Activated CD4-positive, CD25-positive, alpha-beta regulatory T cell treated with anti-CD3 and anti-CD28 coated beads, Interleukin-2, amount 50 U/mL, for 72 hours (primary cell): ENCODE results near the gene CD8B2.
"Not testable (repeated sequence)": the region's sequence is repeated elsewhere in the genome, so short reads cannot be mapped to it uniquely, and the experiment has no call there.

Source experiments
- DNase-seq: peaks from one replicate; pipeline ENCODE4 v3.0.0; 2021

CD8B2 gene

DNA sequence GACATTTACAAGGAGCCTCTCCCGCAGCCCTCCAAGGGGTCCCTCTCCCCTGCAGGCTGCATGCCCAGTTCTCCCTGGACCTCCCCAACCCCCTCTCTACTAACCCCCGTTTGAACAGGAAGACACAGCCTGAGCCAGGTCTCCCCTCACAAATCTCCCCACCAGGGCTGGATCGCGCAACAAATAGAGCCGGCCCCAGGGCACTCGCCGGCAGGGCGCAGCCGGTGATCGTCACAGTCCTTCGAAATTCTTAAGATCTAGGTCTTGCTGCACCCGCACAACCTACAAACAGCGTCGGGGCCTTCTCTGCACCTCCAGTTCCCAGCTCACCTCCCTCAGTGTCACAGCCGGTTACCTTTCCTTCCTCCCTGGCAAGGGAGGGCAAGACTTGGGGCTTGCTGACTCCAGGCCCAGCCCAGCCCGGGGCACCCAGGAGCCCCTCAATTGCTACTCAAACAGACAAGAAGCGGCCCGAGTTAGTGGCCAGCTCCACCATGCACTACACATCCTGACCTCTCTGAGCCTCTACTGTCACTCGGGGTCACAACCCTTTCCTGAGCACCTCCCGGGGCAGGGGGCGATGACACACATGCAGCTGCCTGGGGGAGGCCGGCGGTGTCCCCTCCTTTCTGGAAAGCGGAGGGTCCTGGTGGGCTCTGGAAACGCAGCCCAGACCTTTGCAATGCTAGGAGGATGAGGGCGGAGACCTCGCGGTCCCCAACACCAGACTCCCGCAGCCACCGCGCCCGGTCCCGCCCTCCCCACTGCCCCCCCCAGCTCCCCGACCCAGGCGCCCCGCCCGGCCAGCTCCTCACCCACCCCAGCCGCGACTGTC is at the start of gene CD8B2:
TSS of gene CD8B2 (plus strand) at position 814 of the 835 bp plus-strand sequence. CDS start 63 bp downstream, outside the sequence.
- not testable (repeated sequence) for DNase-seq

DNA sequence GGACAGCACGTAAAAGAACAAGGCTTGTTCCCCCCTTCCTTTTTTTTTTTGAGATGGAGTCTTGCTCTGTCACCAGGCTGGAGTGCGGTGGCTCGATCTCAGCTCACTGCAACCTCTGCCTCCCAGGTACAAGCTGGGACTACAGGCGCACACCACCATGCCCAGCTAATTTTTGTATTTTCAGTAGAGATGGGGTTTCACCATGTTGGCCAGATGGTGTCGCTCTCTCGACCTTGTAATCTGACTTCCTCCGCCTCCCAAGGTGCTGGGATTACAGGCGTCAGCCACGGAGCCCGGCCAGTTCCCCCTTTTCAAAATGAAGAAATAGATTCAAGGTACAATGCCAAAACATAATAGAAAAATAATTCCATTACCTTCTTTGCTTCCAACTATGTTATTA is 25.3 kb upstream of the CD8B2 start:
- DNase-seq = not testable (repeated sequence)

DNA sequence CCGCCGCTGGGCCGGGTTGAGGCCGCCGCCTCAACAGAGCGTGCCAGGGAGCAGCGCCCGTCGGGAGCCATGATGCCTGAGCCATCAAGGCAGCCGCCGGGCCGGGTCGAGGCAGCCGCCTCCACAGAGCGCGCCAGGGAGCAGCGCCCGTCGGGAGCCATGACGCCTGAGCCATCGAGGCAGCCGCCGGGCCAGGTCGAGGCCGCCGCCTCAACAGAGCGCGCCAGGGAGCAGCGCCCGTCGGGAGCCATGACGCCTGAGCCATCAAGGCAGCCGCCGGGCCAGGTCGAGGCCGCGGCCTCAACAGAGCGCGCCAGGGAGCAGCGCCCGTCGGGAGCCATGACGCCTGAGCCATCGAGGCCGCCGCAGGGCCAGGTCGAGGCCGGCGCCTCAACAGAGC is 19.6 kb upstream of the CD8B2 start:
- not testable (repeated sequence) for DNase-seq

DNA sequence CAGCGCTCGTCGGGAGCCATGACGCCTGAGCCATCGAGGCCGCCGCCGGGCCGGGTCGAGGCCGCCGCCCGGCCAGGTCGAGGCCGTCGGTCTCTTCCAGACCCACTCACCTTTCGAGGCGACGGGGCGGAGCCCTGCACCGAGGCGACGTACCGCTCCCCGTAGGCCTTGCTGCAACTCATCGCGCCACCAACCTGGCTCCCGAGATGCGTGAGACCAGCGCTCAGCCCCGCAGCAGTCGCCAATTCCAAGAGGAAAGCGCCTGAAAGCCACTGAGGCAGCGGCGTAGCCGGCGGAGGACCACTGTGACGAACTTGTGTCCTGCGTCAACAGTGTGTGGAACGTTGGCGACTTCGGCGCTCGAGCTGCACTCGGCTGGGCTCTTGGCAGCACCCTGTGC is 19.1 kb upstream of the CD8B2 start, which contains the start of gene RGPD3:
TSS of gene RGPD3 (minus strand) at position 307 of the 400 bp plus-strand sequence. CDS start at position 182, 125 bp downstream.
- not testable (repeated sequence) for DNase-seq

DNA sequence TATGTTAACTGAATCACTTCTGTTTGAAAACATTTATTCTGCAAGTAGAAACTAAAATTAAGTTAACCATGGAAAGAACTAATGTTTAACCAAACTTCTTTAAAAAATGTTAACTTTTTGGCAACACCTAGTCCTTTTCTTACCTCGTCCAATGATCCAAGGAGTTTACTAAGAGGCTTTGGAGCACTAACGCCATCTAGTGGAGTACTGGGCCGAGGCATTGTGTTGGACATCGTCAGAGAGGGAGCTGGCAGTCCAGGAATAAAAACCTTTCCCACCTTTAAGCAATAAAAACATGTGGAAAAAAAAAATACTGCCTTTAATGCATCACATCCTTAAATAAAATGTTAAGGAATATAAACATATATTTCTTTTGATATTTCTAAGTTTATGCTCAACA is 16.5 kb upstream of the CD8B2 start:
- DNase-seq = peak; percentile 50

DNA sequence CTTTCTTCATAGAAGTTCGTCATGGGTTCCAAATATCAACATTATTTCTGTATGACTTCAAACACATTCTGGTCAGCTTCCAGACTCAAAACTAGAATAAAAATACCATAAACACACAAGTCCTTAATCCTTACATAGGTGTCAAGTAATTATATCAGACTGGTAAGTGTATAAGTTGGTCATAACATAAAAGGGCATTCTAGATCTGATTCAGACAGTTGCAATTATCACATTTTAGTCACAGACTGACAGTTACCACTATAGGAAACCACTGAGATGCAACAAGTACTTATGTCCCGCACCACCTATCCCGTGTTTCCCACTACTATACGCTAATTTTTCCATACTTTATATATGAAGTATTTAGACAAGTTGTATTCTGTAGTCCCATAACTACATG is 9.5 kb upstream of the CD8B2 start:
- not testable (repeated sequence) for DNase-seq

DNA sequence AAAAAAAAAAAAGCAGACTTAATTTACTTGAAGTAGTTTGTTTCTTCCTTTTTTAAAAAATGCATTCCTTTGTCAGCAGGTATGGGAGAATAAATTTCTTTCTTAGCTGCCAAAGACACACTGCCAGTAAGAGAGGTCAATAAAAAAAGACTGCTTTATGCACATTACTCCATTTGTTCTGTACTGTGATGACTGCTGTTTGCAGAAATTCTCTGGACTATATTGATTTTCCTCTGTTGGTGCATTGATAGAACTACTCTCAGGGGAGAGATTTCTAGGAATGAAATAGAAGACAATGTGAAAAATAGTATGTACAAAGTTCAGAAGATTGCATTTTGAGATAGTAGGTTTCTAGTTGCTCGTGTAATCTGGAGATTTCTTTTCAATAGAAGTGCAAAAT is 7.6 kb upstream of the CD8B2 start:
- not testable (repeated sequence) for DNase-seq

DNA sequence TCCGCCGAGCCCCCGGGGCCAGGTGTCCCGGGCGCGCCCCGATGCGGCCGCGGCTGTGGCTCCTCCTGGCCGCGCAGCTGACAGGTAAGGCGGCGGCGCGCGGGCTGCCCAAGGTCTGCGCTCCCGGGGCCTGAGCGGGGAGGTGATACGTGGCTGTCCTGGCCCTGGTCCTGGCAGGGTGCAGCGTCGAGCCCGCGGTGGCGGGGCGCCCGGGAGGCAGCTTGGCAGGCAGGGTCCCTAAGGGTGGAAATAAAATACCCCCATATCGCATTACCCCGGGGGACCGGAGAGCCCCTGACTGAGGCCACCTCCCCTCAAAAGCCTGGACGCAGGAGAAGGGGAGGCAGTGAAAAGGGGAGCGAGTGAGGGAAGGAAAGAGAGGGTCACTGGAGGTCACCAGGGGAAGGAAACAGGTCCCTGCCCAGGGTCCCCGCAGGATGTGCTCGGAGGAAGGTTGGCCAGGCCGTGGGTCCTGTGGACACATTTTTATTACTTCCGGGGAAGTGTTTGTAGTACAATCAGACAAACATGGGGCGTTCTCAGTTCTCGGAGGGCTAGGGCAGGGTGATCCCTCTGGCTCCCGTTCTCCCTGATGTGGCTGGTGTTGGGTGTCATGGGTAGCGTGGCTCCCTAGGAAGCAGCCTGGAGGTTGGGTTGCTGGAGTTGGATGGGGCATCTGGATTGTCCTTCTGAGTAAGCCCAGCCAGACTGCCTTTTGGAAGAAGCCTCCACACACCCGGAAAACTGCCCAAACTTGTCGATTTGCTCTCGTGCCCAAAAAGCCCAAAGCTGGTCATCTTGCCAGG is 425 bp downstream of the CD8B2 start:
- not testable (repeated sequence) for DNase-seq

DNA sequence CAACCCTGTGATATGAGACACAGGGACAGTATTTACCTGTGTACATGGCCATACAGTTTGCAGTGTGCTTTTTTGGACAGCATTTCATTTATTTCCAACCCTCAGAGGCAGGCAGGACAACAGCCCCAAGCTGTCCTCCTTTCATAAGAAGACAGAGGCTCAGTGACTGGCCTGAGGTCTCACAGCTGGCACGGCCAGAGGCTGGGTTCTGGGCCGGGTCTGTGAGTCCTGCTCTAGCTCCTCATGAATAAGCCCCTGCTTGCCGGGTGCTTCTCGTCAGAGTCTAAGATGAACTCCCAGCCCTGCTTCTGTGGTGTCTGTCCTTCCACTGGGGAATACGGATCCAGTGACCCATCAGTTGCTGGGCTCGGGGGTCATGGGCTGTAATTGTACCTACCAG is 2.5 kb downstream of the CD8B2 start:
- not testable (repeated sequence) for DNase-seq

DNA sequence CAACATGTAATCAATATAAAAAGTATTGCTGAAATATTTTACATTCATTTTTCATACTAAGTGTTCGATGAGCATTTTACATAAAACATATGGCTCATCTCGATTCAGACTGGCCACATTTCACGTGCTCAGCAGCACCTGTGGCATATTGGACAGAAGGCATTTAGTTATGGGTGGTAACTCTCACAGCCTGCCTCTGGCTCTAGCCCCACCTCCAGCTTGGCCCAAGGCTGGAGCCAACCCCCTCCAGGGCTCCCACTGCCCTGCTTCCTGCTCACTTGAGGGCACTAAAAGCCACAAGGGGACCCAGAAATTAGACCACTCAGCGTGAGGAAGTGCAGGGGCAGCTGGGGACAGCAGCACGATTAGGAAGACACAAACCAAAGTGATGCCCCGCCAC is 5.2 kb downstream of the CD8B2 start:
- DNase-seq = not testable (repeated sequence)

DNA sequence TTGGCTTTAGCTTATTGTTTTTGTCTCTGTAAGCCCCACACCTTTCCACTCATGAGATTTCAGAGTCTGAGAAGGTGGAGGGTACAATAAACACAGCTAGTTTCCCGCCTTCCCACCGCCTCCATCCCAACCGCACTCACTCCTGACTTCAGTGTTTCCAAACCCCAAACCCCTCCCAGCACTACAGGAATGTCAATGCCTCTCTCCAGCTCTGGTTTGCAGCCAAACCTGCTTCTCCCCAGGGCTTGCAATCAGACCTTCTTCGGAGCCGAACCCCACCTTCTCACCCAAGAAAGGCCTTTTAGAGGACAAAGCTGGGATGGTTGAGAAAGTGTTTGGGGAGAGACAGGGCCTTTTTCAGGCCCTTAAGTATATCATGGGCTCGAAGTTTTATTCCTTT is 5.7 kb downstream of the CD8B2 start:
- DNase-seq = not testable (repeated sequence)

DNA sequence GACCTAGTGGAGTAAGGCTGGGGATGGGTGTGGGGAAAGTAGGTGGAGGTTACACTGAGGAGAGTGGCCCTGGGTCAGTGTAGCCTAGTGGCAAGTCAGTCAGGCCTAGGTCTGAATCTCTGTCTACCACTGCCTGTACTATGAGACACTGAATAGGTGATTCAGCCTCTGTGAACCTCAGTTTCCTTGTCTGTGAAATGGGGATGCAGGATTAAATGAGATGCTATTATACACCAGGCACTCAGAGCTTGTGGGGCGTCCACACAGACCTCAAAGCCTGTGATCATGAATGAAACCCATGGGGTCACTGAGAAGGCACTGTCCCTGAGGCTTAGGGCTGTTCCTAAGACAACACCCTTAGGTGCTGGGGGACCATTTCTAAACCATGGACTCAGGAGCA is 11.4 kb downstream of the CD8B2 start:
- DNase-seq = not testable (repeated sequence)

DNA sequence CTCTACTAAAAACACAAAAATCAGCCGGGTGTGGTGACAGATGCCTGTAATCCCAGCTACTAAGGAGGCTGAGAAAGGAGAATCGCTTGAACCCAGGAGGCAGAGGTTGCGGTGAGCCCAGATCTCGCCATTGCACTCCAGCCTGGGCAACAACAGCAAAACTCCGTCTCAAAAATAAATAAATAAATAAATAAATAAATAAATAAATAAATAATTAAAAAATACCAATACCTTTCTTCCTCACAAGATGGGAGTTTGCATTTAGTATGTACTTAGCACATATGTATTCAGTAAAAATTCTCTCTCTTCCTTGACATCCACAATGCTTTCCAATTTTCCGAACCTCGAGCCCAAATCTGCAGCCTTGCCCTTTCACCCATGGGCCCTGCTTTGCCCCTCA is 13.2 kb downstream of the CD8B2 start:
- DNase-seq = not testable (repeated sequence)

DNA sequence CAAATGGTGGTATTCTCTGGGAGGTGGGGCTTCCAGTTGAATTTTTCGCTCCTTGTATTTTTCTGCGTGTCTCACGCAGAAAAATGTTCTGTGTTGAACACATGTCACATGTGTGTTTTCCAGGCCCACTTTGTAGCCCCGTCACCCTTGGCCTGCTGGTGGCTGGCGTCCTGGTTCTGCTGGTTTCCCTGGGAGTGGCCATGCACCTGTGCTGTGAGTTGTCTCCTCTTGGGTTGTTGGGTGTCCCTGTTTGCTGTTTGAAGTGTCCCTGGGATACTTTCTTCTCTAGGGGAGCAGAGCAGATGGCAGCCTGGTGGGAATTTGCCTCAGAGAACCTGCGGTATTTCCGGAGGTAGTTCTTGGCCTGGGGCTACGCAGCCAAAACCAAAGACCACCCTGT is 15.2 kb downstream of the CD8B2 start:
- DNase-seq = not testable (repeated sequence)

DNA sequence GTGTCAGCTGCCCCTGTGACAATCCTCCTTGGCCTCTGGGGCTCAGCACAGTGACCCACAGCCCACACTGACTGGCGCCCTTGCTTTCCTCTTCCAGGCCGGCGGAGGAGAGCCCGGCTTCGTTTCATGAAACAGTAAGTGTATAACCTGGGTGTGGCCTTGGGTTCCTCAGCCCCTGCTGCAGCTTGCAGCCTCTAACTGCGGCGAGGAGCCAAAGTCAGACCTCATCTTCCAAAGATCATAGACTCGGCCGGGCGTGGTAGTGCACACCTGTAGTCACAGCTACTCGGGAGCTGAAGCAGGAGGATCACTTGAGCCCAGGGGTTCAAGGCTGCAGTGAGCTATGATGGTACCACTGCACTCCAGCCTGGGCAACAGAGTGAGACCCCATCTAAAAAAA is 17.0 kb downstream of the CD8B2 start:
- not testable (repeated sequence) for DNase-seq

DNA sequence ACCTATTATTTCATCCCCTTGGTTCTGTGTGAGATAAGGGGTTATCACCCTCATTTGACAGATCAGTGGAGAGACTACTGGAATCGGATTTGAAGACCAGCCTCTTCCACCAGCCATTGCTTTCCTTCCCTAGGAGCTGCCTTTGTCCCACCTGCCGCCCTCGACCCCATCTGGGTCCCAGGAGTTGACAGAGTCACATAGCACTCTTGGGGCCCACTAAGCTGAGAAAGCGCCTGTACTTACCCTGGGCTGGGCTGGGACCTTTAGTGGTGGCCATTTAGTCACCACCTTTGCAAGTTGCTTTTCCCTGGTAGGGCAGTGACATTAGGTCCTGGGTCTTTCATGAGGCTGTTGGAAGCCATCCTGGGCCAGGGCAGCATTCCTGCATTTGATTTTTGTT is 17.6 kb downstream of the CD8B2 start:
- DNase-seq = not testable (repeated sequence)

DNA sequence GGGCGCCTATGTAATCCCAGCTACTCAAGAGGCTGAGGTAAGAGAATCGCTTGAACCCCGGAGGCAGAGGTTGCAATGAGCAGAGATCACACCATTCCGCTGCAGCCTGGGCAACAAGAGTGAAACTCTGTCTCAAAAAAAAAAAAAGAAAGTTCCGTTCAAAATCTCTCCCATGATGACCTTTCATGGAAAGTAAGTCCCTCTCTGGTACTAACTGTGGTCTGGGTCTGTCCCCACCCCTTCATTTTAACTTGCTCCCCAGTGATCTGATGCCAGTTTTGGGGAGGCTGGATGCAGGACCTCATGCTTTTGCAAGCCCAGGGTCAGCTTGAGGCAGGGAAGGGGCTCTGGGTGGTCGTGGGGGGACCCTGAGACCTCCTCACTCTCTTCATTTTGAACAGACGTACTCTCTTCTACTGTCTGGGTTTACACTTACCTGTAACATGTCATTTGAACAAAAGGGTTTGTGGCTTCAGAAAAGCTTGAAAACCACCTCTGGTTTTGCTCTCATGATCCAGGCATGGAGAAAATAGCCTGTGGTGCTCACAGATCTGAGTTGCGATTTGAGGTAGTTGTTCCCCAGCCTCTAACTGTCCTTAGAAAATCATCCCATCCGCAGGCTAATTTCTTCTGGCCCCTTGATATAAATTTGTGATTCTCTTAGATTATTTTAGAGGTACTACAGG is 19.0 kb downstream of the CD8B2 start:
- DNase-seq = not testable (repeated sequence)

DNA sequence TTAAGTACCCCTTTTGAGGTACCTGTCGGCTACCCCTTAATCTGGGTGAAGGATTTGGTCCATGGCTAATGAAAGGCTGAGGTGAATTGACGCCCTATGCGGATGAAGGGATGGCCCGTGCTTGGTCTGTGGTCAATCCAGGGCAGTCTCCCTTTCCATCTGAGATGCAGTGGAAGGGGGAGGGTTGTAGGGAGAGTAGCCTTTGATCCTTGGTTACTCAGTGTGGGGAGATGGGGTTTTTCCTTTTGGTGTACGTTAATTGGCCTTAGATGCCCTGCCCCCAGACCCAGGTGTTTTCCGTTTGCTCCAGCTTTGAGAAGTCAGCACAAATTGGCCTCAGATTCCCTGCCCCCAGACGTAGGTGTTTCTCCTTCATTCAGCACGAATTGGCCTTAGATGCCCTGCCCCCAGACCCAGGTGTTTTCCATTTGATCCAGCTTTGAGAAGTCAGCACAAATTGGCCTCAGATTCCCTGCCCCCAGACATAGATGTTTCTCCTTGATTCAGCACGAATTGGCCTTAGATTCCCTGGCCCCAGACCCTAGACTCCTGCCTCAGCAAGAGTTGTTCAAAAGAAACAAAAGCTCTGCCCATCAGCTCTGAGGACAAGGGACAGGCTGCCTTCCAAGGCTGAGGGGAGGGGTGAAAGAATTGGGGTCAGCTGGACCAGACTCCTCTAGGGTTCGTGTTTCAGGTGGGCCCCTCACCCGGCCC is 21.7 kb downstream of the CD8B2 start:
- DNase-seq = not testable (repeated sequence)

DNA sequence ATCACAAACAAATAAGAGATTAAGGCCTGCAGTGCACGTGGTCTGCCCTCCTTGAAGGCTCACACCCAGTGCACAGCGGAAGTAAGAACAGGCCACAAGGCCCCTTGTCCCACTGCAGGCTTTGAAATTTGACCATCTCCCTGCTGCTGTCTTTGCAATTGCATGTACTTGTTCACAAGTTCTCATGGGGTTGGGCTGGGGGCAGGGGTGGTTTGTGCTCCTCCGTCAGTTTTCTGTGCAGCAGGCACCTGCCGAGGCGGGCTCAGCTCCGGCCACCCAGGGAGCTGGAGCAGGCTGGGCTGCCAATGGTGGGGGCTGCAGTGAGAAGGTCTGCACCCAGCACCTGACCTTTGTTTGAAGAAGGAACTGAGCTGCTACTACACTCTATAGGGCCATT is 22.2 kb downstream of the CD8B2 start:
- DNase-seq = not testable (repeated sequence)

DNA sequence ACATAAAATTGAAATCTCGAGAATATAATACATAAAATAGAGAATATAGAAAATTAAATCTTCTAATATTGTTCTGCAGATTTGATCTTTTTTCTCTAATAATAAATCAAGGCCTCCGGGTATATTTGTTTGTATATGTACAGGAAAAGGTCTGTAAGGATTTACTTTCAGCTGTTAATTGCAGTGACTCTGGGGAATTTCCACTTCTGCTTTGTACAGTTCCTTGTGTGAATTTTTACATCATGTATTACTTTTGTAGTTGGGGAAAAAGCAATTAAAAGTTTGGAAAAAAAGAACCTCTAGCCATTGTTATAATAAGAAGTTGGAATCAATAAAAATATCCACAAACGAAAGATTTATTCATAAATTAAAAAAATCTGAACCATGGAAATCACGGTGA is 23.6 kb downstream of the CD8B2 start:
- not testable (repeated sequence) for DNase-seq

DNA sequence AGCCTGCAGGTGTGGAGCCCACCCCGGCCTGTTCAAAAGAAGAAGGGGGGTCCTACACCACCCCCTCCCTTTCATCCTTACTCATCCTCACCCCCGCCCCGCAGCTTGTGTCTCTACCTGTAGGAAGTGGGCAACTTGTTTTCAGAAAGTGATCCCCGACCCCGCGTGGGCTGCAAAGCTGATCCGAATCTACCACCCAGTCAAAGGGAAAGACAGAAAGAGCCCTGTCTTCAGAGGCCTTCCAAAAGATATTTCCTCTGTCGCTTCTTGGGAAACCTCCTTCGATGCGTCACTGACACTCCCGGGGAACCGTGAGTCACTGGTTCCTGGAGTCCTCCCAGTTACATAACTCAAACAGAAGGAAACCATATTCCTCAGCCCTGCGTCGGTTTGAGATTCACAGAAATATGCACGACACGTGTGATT is 24.3 kb downstream of the CD8B2 start:
- not testable (repeated sequence) for DNase-seq

DNA sequence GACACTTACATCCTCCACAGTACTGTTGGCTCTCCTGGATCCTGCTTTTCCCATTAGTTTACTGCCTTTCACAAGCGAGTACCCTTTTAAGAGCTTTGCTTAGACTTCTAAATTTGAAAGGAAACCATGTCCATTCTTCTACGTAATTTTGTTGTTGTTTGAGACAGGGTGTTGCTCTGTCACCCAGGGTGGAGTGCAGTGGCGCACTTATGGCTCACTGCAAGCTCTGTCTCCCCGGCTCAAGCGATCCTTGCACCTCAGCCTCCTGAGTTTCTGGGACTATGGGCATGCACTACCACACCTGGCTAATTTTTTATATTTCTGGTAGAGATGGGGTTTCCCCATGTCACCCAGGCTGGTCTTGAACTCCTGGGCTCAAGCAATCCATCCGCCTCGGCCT is 24.8 kb downstream of the CD8B2 start:
- not testable (repeated sequence) for DNase-seq
